HepG2 (cell line): Measurements from ENCODE around the gene MCTS1. TPM values are rescaled to one million over a fixed set of nuclear protein-coding genes. Genes with fewer than 3 reads are reported as not detected.

Experiments
- ATAC-seq: fragments of 200-7000 bp; cut with Tn5 transposase; 3 replicates; pipeline ENCODE4 v1.9.1; 2020; ENCODE audit warnings: mild to moderate bottlenecking, moderate library complexity
- Bru-seq: library from RNA; stranded (reverse); fragments of 400-500 nt; gene quantifications from one replicate; lab custom pipeline; 2021; lab: Mats Ljungman, UMichigan
- BruChase-seq, 2 experiments: library from RNA; stranded (reverse); fragments of 400-500 nt; gene quantifications; one replicate each; lab custom pipeline; 2021; lab: Mats Ljungman, UMichigan
- BruUV-seq: library from RNA; stranded (reverse); fragments of 400-500 nt; replicated peaks from 2 replicates; lab custom pipeline; 2021; lab: Mats Ljungman, UMichigan
- CTCF ChIA-PET: fragments of 300-600 bp; formaldehyde crosslinking; extraction: SDS; loops from one replicate; lab custom pipeline; 2021; ENCODE audit warnings: low total read pairs, inconsistent platforms, low intra/inter-chr PET ratio; lab: Yijun Ruan, JAX
- POLR2A ChIA-PET: fragments of 350-600 bp; sonication (Branson Sonifier 250); formaldehyde crosslinking; loops from one replicate; lab custom pipeline; 2020; ENCODE audit warnings: antibody characterized with exemption, inconsistent platforms; lab: Yijun Ruan, JAX
- DNase-seq: peaks from one replicate; pipeline ENCODE4 v3.0.0-alpha.2; 2015; ENCODE audit warnings: low spot score
- FAIRE-seq: peaks from 3 replicates; lab custom pipeline; 2011; peaks lifted over from hg19 to GRCh38; lab: Jason Lieb, UNC
- H2AFZ ChIP-seq: one replicate; pipeline ENCODE4 v1.6.1; 2011; ENCODE audit warnings: low read length, inconsistent platforms
- H3K27ac ChIP-seq: fragments of 300-600 bp; 3 replicates; pipeline ENCODE4 v1.8.0; 2011; ENCODE audit warnings: mixed run types, mild to moderate bottlenecking, mixed read lengths, low read length, inconsistent platforms; ENCODE audit not compliant: insufficient read depth; ENCODE audit errors: extremely low read length
- H3K27me3 ChIP-seq, 2 experiments: fragments of 200-600 bp in 1 of 2; 2 replicates in 1 of 2; 3 replicates in 1 of 2; pipeline versions ENCODE4 v1.6.0 to v1.8.0; 2011; ENCODE audit warnings: low read length in 2 of 2, mild to moderate bottlenecking in 2 of 2, moderate library complexity in 2 of 2, inconsistent platforms in 1 of 2; ENCODE audit not compliant: insufficient read depth in 2 of 2, control insufficient read depth in 1 of 2
- H3K36me3 ChIP-seq, 2 experiments: fragments of 200-600 bp in 1 of 2; replicated peaks in 1 of 2; 2 replicates in 1 of 2; 3 replicates in 1 of 2; pipeline versions ENCODE4 v1.5.1 to v1.8.0; 2011; ENCODE audit warnings: low read length in 2 of 2, inconsistent platforms in 1 of 2; ENCODE audit not compliant: insufficient read depth in 2 of 2, control insufficient read depth in 1 of 2
- H3K4me1 ChIP-seq: 2 replicates; pipeline ENCODE4 v1.5.1; 2012; ENCODE audit warnings: low read length, inconsistent platforms; ENCODE audit not compliant: insufficient read depth
- H3K4me2 ChIP-seq: 2 replicates; pipeline ENCODE4 v1.6.0; 2011; ENCODE audit warnings: low read depth, low read length, inconsistent platforms
- H3K4me3 ChIP-seq, 3 experiments: fragments of 200-600 bp in 1 of 3; sonication (generic), shearing (Covaris generic) in 1 of 3; replicated peaks in 1 of 3; 2 replicates each; pipeline ENCODE4 v1.5.1; 2011 to 2016; ENCODE audit warnings: low read length in 3 of 3, inconsistent platforms in 2 of 3, low read depth in 2 of 3, mild to moderate bottlenecking in 2 of 3, control low read depth in 1 of 3, mixed read lengths in 1 of 3; ENCODE audit not compliant: insufficient read depth in 1 of 3
- H3K79me2 ChIP-seq: one replicate; pipeline ENCODE4 v1.6.1; 2011; ENCODE audit warnings: low read length, inconsistent platforms; ENCODE audit not compliant: insufficient read depth
- H3K9ac ChIP-seq: 2 replicates; pipeline ENCODE4 v1.6.0; 2011; ENCODE audit warnings: mild to moderate bottlenecking, low read depth, low read length, inconsistent platforms; ENCODE audit not compliant: insufficient read depth
- H3K9me3 ChIP-seq: 2 replicates; pipeline ENCODE4 v1.5.1; 2012; ENCODE audit warnings: mild to moderate bottlenecking, low read length
- H4K20me1 ChIP-seq: 2 replicates; pipeline ENCODE4 v1.6.0; 2011; ENCODE audit warnings: inconsistent platforms, mild to moderate bottlenecking, low read length, moderate library complexity; ENCODE audit not compliant: insufficient read depth
- CBFB ChIP-seq: sonication (generic); formaldehyde crosslinking; IDR thresholded peaks from 2 replicates; pipeline ENCODE4 v1.4.0; 2020; ENCODE audit warnings: missing genetic modification reagents
- CREB1 ChIP-seq, 2 experiments: fragments of 450-650 bp in 1 of 2; IDR thresholded peaks; 2 replicates each; pipeline ENCODE4 v1.6.1; 2016 to 2017; ENCODE audit warnings: control low read depth in 1 of 2, mild to moderate bottlenecking in 1 of 2, missing compliant biosample characterization in 1 of 2, missing genetic modification characterization in 1 of 2
- HHEX ChIP-seq: IDR thresholded peaks from 2 replicates; pipeline ENCODE4 v1.6.1; 2016; ENCODE audit warnings: control low read depth
- IRX3 ChIP-seq: sonication (generic); formaldehyde crosslinking; IDR thresholded peaks from 2 replicates; pipeline ENCODE4 v1.8.1; 2023; ENCODE audit warnings: mild to moderate bottlenecking, low read depth, missing genetic modification reagents, borderline replicate concordance
- MIER2 ChIP-seq: IDR thresholded peaks from 2 replicates; pipeline ENCODE4 v1.6.1; 2016; ENCODE audit warnings: missing biosample characterization, missing genetic modification reagents
- RNF219 ChIP-seq: sonication (generic); formaldehyde crosslinking; IDR thresholded peaks from 2 replicates; pipeline ENCODE4 v1.5.0; 2020; ENCODE audit warnings: mild to moderate bottlenecking, missing genetic modification reagents
- STAG1 ChIP-seq: sonication (generic); formaldehyde crosslinking; IDR thresholded peaks from 2 replicates; pipeline ENCODE4 v1.4.0; 2020; ENCODE audit warnings: missing genetic modification reagents
- WIZ ChIP-seq: sonication (generic); formaldehyde crosslinking; IDR thresholded peaks from 2 replicates; pipeline ENCODE4 v1.5.1; 2020; ENCODE audit warnings: mild to moderate bottlenecking, missing genetic modification reagents
- ZFP41 ChIP-seq: sonication (generic); formaldehyde crosslinking; IDR thresholded peaks from 2 replicates; pipeline ENCODE4 v1.4.0; 2020; ENCODE audit warnings: mild to moderate bottlenecking, missing genetic modification reagents, borderline replicate concordance
- ZNF431 ChIP-seq: sonication (generic); formaldehyde crosslinking; IDR thresholded peaks from 2 replicates; pipeline ENCODE4 v1.9.0; 2022; ENCODE audit warnings: missing genetic modification reagents, low read depth, mild to moderate bottlenecking, borderline replicate concordance
- ZNF501 ChIP-seq: sonication (generic); formaldehyde crosslinking; IDR thresholded peaks from 2 replicates; pipeline ENCODE4 v1.5.1; 2020; ENCODE audit warnings: mild to moderate bottlenecking, moderate library complexity, missing genetic modification reagents
- ZNF644 ChIP-seq: IDR thresholded peaks from 2 replicates; pipeline ENCODE4 v1.6.1; 2016; ENCODE audit warnings: low read depth
- WGBS: methylation state at CpG from one replicate; pipeline ENCODE4 v1.1.6; 2017; ENCODE audit warnings: low lambda C conversion rate; 5-methylcytosine and 5-hydroxymethylcytosine counted together
- in situ Hi-C: cut with HindIII; loops from 2 replicates; pipeline ENCODE4 v1.10.0; 2017; ENCODE audit warnings: low pct_unique_long_range_greater_than_20kb; ENCODE audit not compliant: extremely low pct_ligation_motif_present
- intact Hi-C: fragments of 100-400 bp; cut with micrococcal nuclease; formaldehyde crosslinking; loops from one replicate; pipeline ENCODE4 v1.10.0; 2022; ENCODE audit not compliant: unreplicated experiment
- long read RNA-seq, 2 experiments: library from RNA in 1 of 2; library from polyadenylated mRNA in 1 of 2; stranded (forward) in 1 of 2; unstranded in 1 of 2; transcript quantifications; one replicate each; pipeline ENCODE4 v2.0.0, GENCODE V29; 2019 to 2022
- polyA minus RNA-seq, 3 experiments: library from RNA; depleted of rRNA, polyadenylated mRNA; stranded (reverse); fragments of >200 nt; gene quantifications; 2 replicates each; pipeline ENCODE4 v1.2.3, GENCODE V29; 2011; ENCODE audit warnings: low replicate concordance in 1 of 3
- polyA plus RNA-seq, 8 experiments: library from polyadenylated mRNA; depleted of rRNA in 3 of 8; stranded (reverse) in 7 of 8; unstranded in 1 of 8; fragments of >200 nt; fragmentation: Illumina TruSeq in 4 of 8; extraction: Trizol in 4 of 8; gene quantifications; 2 replicates each; pipeline versions ENCODE4 v1.2.1 to v1.2.3, GENCODE V29; 2011 to 2016; ENCODE audit warnings: low read depth in 4 of 8, missing spikeins in 1 of 8, mixed read lengths in 1 of 8; ENCODE audit not compliant: insufficient read depth in 1 of 8
- total RNA-seq, 5 experiments: library from RNA; depleted of rRNA; stranded (reverse); fragments of >200 nt; fragmentation: Illumina TruSeq; extraction: Trizol; gene quantifications; 2 replicates each; pipeline ENCODE4 v1.2.3, GENCODE V29; 2016; ENCODE audit warnings: low read depth in 1 of 5
- TF ChIP-seq, protein P1 (sequence below): IDR thresholded peaks from 2 replicates; pipeline ENCODE4 v1.6.1; 2016; ENCODE audit warnings: missing compliant biosample characterization, missing genetic modification reagents, borderline replicate concordance

The MCTS1 gene
- total RNA-seq (2016; rRNA removed; fragmentation: Illumina TruSeq; extraction: Trizol) (59.0 and 81.1 TPM in 2 replicates), polyA plus RNA-seq (2011; rRNA removed) (20.9 and 30.1 TPM in 2 replicates), polyA minus RNA-seq (2011; rRNA and poly(A)+ RNA removed; ENCODE audit: low replicate concordance) (3.2 and 15.5 TPM in 2 replicates), Bru-seq, nascent RNA (percentile 67 among the genes with signal in this experiment), BruChase-seq, experiment 1, labeled RNA remaining after a 6-hour chase (percentile 69 among the genes with signal in this experiment), BruChase-seq, experiment 2, labeled RNA remaining after a 2-hour chase (percentile 65 among the genes with signal in this experiment)
- total RNA-seq (2016; cell fraction: cytosol; rRNA removed; fragmentation: Illumina TruSeq; extraction: Trizol; ENCODE audit: low read depth), result 11.1 and 14.0 TPM in 2 replicates
- 49.0 and 74.0 TPM in 2 replicates for total RNA-seq (2016; cell fraction: insoluble cytoplasmic fraction; rRNA removed; fragmentation: Illumina TruSeq; extraction: Trizol)
- 17.4 and 21.9 TPM in 2 replicates for total RNA-seq (2016; cell fraction: membrane; rRNA removed; fragmentation: Illumina TruSeq; extraction: Trizol)
- 29.5 and 35.5 TPM in 2 replicates for total RNA-seq (2016; cell fraction: nucleus; rRNA removed; fragmentation: Illumina TruSeq; extraction: Trizol)
- 10.1 and 15.8 TPM in 2 replicates for polyA plus RNA-seq (2011; cell fraction: cytosol; rRNA removed)
- polyA plus RNA-seq (2011; cell fraction: nucleus; rRNA removed), result 4.5 and 5.8 TPM in 2 replicates
- polyA plus RNA-seq (2012), result 36.7 and 39.9 TPM in 2 replicates
- polyA plus RNA-seq (2016; cell fraction: cytosol; fragmentation: Illumina TruSeq; extraction: Trizol; ENCODE audit: low read depth), result 14.6 and 15.0 TPM in 2 replicates
- polyA plus RNA-seq (2016; cell fraction: insoluble cytoplasmic fraction; fragmentation: Illumina TruSeq; extraction: Trizol; ENCODE audit: low read depth), result 77.4 and 82.2 TPM in 2 replicates
- polyA plus RNA-seq (2016; cell fraction: membrane; fragmentation: Illumina TruSeq; extraction: Trizol; ENCODE audit: low read depth), result 14.6 and 17.0 TPM in 2 replicates
- 34.7 and 45.5 TPM in 2 replicates for polyA plus RNA-seq (2016; cell fraction: nucleus; fragmentation: Illumina TruSeq; extraction: Trizol; ENCODE audit: insufficient read depth, low read depth)
- 4.1 and 7.7 TPM in 2 replicates for polyA minus RNA-seq (2011; cell fraction: cytosol; rRNA and poly(A)+ RNA removed)
- 13.5 and 14.9 TPM in 2 replicates for polyA minus RNA-seq (2011; cell fraction: nucleus; rRNA and poly(A)+ RNA removed)
- long read RNA-seq, experiment 1, transcript MCTS1-202 (6 exons, 1,018 nt), result major isoform, 44 of 47 reads
- long read RNA-seq, experiment 1, partial matches to known transcripts, result 0 of 47 reads
- long read RNA-seq, experiment 1, other reads (novel, unspliced or antisense), result 0 of 47 reads
- long read RNA-seq, experiment 2, transcript MCTS1-202 (6 exons, 1,018 nt), result major isoform, 84 of 97 reads
- long read RNA-seq, experiment 2, partial matches to known transcripts, result 7 of 97 reads
- long read RNA-seq, experiment 2, other reads (novel, unspliced or antisense), result 5 of 97 reads

GRCh38 chrX:120603707-120604360 is at the start of gene MCTS1:
Gene MCTS1, plus strand, starts transcription at chrX:120604101. Its CDS starts 136 bp downstream, at chrX:120604237.
- Histone ChIP-seq H4K20me1 (no peaks in the 10 kb centered on the region), H3K9ac (peak within 1 kb of the TSS; percentile 77), H3K4me1 (peaks cover 22% of the 10 kb centered on the region; the same call in 1 of the 2 replicates), H2AFZ (peak within 1 kb of the TSS; percentile 72), H3K36me3 (no peaks in the 10 kb centered on the region; a peak in 1 of 5 replicates), H3K4me2 (peak within 1 kb of the TSS; percentile 78), H3K79me2 (peaks cover 16% of the 10 kb centered on the region), H3K27me3 (no peaks in the 10 kb centered on the region; a peak in 1 of 5 replicates), H3K27ac (peak within 1 kb of the TSS; percentile 89), H3K4me3 (peak within 1 kb of the TSS; percentile 68 to 73 (median 72)), H3K9me3 (no peaks in the 10 kb centered on the region)
- no TSS peak for BruUV-seq
- intact Hi-C loops, result loop anchor here (1.0 to 10.0 kb wide), 2 partner anchors 43 to 89 kb away; no protein-coding TSS in a partner anchor
- WGBS, result 1% methylated on average over 20 of the region's 31 CpGs
- ChIA-PET CTCF (no interaction called here), POLR2A (interaction anchor here (0.6 to 2.1 kb wide), 9 partner anchors 15 to 149 kb away, joined by 3 to 42 read pairs (median 3); partner anchors contain the start of gene CUL4B)
- FAIRE-seq (peak; percentile 84), ATAC-seq (peak; percentile 94), DNase-seq (peak; percentile 89)
- in situ Hi-C loops, result no loop called here
- TF ChIP-seq ZFP41 (no peak), RNF219 (CRISPR knock-in tag) (no peak), ZNF431 (CRISPR knock-in tag) (no peak), HHEX (CRISPR knock-in tag) (no peak), CREB1 (IDR thresholded peaks at IDR 0.05) (no peak), CREB1 (CRISPR knock-in tag; IDR thresholded peaks at IDR 0.05) (peak; percentile 89), WIZ (CRISPR knock-in tag) (no peak), IRX3 (no peak), MIER2 (CRISPR knock-in tag) (peak; percentile 37; the same call in 1 of the 2 replicates), ZNF644 (CRISPR knock-in tag) (no peak), STAG1 (CRISPR knock-in tag) (no peak), ZNF501 (CRISPR knock-in tag) (peak; percentile 38; the same call in 1 of the 2 replicates), CBFB (no peak)
- TF ChIP-seq, protein P1, sequence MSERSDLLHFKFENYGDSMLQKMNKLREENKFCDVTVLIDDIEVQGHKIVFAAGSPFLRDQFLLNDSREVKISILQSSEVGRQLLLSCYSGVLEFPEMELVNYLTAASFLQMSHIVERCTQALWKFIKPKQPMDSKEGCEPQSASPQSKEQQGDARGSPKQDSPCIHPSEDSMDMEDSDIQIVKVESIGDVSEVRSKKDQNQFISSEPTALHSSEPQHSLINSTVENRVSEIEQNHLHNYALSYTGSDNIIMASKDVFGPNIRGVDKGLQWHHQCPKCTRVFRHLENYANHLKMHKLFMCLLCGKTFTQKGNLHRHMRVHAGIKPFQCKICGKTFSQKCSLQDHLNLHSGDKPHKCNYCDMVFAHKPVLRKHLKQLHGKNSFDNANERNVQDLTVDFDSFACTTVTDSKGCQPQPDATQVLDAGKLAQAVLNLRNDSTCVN (CRISPR knock-in tag), result no peak
